PC-9 (cell line): ENCODE results near the gene KCNK4.

ENCODE experiments used
- CTCF ChIP-seq: fragments of 200-600 bp; sonication (generic); conservative IDR thresholded peaks from 2 replicates; pipeline ENCODE4 v1.6.1; 2017; ENCODE audit warnings: mixed run types, antibody characterized with exemption, mild to moderate bottlenecking, moderate library complexity
- EZH2 ChIP-seq: fragments of 200-600 bp; sonication (generic); IDR thresholded peaks from 2 replicates; pipeline ENCODE4 v1.8.0; 2017; ENCODE audit warnings: antibody characterized with exemption, low read depth

GRCh38 chr11:64340671-64341335 is 49.7 kb downstream of the KCNK4 start:
- TF ChIP-seq CTCF: no peak
- TF ChIP-seq EZH2: no peak
